GM12878 (cell line): ENCODE results near the gene TXNDC8.

ENCODE experiments used
- ESRRA ChIP-seq: IDR thresholded peaks from 2 replicates; pipeline ENCODE4 v1.6.1; 2012; ENCODE audit warnings: mild to moderate bottlenecking, low read length, improper control_type of control experiment
- JUND ChIP-seq: IDR thresholded peaks from 2 replicates; pipeline ENCODE4 v1.6.1; 2012; ENCODE audit warnings: low read depth, mild to moderate bottlenecking, low read length, improper control_type of control experiment, moderate library complexity
- POLR2A ChIP-seq: IDR thresholded peaks from 2 replicates; pipeline ENCODE4 v1.6.1; 2011; ENCODE audit warnings: low read depth, mild to moderate bottlenecking, low read length
- RB1 ChIP-seq: fragments of 450-650 bp; formaldehyde crosslinking; IDR thresholded peaks from 2 replicates; pipeline ENCODE4 v1.6.1; 2017; ENCODE audit warnings: mild to moderate bottlenecking, borderline replicate concordance
- SMC3 ChIP-seq: IDR thresholded peaks from 2 replicates; pipeline ENCODE4 v1.6.1; 2011; ENCODE audit warnings: low read length, improper control_type of control experiment, borderline replicate concordance
- TF ChIP-seq, protein P1 (sequence below): IDR thresholded peaks from 2 replicates; pipeline ENCODE4 v1.6.1; 2011; ENCODE audit warnings: borderline replicate concordance, low read depth, mild to moderate bottlenecking, moderate library complexity, mixed read lengths, low read length; ENCODE audit not compliant: insufficient read depth; ENCODE audit errors: extremely low read length

DNA sequence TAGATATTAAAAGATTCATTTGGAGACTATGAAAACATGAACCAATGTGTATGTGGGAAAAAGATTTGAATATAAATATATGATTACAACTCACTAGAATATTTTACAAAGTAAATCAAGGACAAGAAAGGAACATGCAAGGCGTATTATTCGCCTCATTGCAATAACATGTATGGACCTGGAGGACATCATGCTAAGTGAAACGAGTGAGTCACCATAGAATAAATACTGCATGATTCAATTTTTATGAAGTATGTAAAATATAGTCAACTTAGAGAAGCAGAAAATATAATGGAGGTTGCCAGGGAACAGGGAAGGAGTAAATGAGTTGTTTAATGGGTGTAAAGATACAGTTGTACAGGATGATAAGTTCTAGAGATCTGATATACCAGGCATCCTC is 4.9 kb downstream of the TXNDC8 start:
- TF ChIP-seq RB1 (no peak), POLR2A (no peak), ESRRA (no peak), JUND (no peak), SMC3 (no peak)
- TF ChIP-seq, protein P1, sequence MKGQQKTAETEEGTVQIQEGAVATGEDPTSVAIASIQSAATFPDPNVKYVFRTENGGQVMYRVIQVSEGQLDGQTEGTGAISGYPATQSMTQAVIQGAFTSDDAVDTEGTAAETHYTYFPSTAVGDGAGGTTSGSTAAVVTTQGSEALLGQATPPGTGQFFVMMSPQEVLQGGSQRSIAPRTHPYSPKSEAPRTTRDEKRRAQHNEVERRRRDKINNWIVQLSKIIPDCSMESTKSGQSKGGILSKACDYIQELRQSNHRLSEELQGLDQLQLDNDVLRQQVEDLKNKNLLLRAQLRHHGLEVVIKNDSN, result no peak
